HG02642 (cell line): Measurements from ENCODE around the gene BEX3.
"Not testable (repeated sequence)": the region's sequence is repeated elsewhere in the genome, so short reads cannot be mapped to it uniquely, and the experiment has no call there.

Source experiments
- ATAC-seq: cut with Tn5 transposase; IDR thresholded peaks from one replicate; pipeline ENCODE4 v1.9.1; 2021; ENCODE audit warnings: mild to moderate bottlenecking; ENCODE audit not compliant: unreplicated experiment, poor library complexity

The BEX3 gene

DNA sequence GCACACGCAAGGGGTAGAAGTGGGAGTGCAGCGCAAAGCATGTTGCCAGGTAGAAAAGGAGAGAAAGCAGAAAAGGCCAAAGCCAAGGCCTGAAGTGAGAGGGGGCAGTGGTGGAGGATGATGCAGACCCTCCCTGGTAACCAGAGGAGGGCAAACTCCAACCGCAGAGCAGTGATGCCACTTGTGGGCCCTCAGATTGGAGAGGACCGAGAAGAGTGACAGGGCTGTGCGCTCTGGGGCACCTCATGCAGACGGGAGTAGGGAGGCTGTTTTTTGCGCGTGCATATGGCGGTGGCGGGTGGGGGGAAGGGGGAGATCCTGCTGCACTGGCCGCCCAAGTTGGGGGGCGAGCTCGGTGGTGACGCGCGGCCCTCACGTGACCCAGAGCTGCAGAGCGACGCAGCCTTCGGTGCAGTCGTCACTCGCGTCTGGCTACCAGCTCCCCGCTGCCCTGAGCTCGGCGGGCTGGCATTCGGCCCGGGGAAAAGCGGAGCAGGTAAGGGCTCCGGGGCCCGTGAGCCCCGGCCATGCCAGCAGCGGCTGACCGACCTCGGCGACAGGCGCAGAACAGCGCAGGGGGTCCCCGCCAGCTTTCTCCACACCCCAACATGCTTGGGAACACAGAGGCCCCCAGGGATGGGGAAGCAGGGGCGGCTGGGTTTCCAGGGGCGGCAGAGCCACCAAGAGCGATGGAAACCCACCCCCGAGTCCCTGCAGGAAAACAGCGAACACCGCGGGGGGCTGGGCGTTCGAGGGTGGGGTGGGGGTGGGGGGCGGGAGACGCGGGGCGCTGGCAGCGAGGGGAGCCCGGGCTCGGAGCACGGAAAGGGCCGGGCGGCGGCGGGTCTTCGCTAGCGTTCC, at the start of gene BEX3:
Gene BEX3, plus strand, starts transcription at position 421 of the 861 bp plus-strand sequence. CDS start 984 bp downstream, outside the sequence.
- ATAC-seq: no peak

- no peak for ATAC-seq
Measured at GRCh38 chrX:103329991-103330390, 46.3 kb upstream of the BEX3 start, which contains the start of gene TCEAL7. TCEAL7 (plus strand) TSS chrX:103330239; CDS start chrX:103331404, 1,165 bp downstream.

DNA sequence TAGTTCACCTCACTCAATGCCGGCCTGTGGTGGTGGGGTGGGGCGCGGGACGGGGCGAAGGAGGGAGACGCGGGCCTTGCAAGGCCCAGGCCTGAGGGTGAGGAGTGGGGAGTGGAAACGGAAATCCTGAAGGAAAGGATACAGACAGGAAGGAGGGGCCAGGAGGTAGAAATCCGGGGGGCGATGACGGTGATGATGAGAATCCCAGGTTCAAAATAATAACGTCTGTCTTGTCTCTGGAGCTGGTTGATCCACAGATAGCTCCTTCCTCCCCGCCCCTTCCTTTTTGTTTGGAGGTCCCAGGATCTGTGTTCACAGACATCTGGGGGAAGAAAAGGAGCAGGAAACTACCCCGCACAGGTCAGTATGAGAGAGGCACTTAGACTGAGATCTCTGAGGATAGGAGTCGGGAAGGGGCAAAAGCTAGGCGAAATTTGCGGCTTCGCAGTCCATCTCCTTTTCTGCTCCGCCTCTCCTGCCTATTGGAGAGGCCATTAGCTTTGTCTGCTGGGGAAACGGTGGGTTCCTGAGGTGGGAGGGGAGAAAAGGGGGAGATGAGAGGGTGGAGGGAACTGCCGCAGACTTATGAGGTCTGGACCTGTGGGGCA, 45.6 kb upstream of the BEX3 start:
- no peak for ATAC-seq

DNA sequence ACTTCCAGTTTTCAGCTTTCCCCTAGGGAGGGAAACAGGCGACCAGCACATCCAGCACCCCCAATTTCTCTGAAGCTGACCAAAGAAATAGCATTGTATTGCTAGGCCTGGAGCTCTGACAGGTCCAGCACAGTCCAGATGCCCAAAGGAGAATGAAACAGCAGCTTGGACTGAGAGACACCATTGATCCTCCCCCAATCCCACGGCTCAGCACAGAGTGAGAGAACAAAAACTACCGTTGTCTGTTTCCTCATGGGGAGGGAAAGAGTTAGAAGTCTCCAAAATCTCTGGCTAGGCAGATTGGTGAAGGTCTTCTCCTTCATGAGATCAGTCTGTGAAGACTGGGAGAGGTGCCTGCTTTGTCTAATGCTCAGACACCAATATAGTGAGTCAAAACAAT, 37.7 kb upstream of the BEX3 start:
- no peak for ATAC-seq

GRCh38 chrX:103343105-103343504, 33.2 kb upstream of the BEX3 start:
- no peak for ATAC-seq

DNA sequence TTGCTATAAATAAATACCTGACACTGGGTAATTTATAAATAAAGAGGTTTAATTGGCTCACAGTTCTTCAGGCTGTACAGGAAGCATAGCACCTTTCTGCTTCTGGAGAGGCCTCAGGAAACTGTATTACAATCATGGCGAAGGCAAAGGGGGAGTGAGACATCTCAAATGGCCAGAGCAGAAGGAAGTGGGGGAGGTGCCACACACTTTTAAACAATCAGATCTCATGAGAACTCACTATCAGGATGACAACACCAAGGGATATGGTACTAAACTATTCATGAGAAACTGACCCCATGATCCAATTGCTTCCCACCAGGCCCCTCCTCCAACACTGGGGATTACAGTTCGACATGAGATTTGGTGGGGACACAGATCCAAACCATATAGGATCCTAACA, 31.7 kb upstream of the BEX3 start:
- no peak for ATAC-seq

- no peak for ATAC-seq
Measured at GRCh38 chrX:103347682-103348397, 28.5 kb upstream of the BEX3 start.

DNA sequence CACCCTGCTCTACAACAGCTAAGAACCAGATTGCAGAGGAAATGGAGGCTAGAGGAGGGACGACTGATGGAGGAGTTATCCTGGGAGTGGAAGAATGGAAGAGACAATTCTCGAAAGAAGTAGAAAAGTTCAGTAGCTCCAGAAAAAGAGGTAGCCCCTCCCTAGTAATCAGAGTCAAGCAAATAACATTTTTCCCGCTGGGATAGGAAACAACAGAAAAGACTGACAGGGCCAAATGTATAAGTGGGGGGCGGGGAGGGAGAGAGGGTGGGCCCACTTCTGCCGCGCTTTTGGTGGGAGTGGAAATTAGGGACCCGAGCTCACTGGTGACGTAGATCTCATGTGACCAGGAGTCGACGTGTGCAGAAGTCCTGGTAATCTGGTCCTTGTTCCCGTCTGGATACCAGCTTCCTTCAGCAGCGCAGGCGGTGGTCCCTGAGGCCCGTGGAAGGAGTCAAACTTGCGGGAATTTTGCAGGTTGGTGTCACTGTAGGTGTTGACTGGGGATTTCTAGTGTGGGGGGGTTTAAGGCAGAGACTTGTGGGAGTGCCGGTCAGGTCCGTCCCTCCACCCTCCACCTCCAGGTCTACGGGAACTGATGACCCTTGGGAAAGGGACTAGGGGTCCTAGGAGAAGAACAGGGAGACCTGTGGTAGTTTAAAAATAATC, 20.1 kb upstream of the BEX3 start, which contains the start of gene TCEAL9:
Gene TCEAL9, plus strand, starts transcription at position 377 of the 669 bp plus-strand sequence. CDS start 1,179 bp downstream, outside the sequence.
- no peak for ATAC-seq

DNA sequence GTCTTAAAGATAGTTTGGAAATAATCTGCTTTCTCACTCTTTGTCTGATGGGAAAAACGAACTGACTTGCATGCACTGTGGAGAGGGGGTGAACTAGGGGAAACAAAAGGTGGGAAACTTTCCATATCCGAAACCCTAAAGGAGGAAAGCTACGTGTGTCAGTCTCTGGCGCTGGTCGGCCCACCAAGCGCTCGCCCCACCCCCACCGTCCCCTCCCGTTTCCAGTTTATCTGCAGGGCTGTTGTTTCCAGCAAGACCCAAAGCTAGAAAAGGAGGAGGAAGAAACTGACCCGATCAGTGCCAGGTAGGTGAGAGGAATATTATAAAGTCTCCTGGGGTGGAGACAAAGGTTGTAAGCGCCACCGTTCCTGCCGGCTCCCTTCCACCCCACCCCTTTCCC, 19.5 kb upstream of the BEX3 start:
- ATAC-seq: no peak

GRCh38 chrX:103357871-103358270, 18.5 kb upstream of the BEX3 start:
- ATAC-seq: no peak

GRCh38 chrX:103359605-103360004, 16.7 kb upstream of the BEX3 start:
- not testable (repeated sequence) for ATAC-seq

- ATAC-seq: no peak
Measured at GRCh38 chrX:103360092-103360491, 16.2 kb upstream of the BEX3 start.

DNA sequence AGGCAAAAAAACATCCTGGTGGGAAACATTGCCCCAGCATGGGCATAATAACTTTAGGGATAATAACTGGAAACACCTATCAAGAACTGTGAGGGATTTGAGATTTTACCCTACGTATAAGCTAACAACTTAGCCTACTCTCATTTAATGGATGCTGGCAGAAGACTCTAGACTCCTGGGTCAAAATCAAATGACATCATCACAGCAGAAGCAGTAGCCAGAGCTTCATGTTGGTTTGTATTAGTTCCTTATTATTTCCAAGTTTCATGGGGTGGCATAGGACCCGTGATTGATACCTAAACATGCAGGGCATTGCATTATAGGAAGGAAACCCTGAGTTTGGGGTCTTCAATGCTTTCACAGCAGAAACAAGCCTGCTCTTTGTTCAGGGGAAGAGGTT, 15.4 kb upstream of the BEX3 start:
- ATAC-seq: no peak

- ATAC-seq: no peak
Measured at GRCh38 chrX:103361798-103362197, 14.5 kb upstream of the BEX3 start.

DNA sequence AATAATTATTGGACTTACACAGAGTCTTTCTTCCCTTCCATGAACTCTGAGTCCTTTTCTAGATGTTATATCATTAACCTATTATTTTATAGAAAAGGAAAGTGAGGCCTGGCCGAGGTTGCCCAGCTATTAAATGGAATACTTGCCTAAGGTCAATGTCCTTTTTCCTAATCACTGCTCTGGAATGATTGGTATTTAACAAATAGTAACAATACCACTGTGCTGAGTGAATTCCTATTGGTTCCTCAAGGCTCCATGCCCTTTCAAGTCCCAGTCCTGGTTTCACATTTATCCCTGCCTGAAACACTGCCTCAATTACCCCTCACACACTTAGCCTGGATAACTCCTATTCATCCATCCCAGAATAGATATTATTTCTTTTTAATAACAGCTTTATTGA, 13.9 kb upstream of the BEX3 start:
- ATAC-seq: no peak

GRCh38 chrX:103363046-103363445, 13.3 kb upstream of the BEX3 start:
- no peak for ATAC-seq

DNA sequence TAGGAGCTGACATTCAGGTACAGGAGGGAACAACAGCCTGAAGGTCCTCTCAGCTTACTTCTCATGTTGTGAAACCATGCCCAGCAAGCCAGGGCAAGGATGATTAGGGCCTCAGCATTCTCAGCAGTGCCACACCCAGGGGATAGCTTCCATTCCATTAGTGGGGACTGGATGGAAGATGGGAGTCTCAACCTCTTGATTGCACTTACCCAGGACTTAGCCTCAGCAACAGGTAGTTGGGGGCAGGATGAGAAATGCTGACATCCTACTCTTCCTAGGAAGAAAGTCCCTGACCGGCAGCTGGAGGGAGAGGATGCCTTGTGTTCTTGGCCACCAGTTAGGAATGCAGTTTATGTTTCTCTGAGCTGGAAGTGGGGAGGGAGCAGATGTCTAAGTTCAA, 8.8 kb upstream of the BEX3 start:
- no peak for ATAC-seq

GRCh38 chrX:103369479-103369878, 6.9 kb upstream of the BEX3 start:
- no peak for ATAC-seq

- no peak for ATAC-seq
Measured at GRCh38 chrX:103372886-103373285, 3.5 kb upstream of the BEX3 start.

DNA sequence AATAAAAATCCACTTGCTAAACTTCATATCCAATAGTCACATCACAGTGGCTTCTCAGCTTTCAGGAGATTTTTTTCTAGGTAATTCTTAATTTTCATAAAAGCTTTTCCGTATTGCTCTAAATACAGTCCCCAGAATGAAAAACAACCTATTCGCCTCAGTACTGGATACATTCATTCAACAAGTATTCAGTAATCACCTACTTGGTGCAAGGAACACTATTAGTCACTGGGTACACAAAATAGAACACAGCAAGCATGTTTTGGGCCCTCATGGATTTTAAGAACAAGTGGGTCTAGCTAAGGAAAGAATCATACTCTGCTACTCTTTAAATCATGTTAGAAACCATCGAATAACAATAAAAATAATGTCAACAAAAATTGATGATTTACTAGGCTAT, 2.8 kb upstream of the BEX3 start:
- ATAC-seq: no peak

- no peak for ATAC-seq
Measured at GRCh38 chrX:103376979-103377324, 614 bp downstream of the BEX3 start.
